Posterior vena cava (tissue), 2 donors: ENCODE results near the gene SERPINE2. TPM values are rescaled to one million over a fixed set of nuclear protein-coding genes. Genes with fewer than 3 reads are reported as not detected.
"Not testable (repeated sequence)": the region's sequence is repeated elsewhere in the genome, so short reads cannot be mapped to it uniquely, and the experiment has no call there.

Source experiments
- DNase-seq: peaks from one replicate; pipeline ENCODE4 v3.0.0-alpha.2; 2020; ENCODE audit warnings: low spot score
- intact Hi-C, 2 donors: fragments of 100-400 bp; cut with DNase I; formaldehyde crosslinking; loops; one replicate each; pipeline versions ENCODE4 v1.14.1 to v1.14.2; 2022 to 2023
- total RNA-seq, 2 donors: library from RNA; stranded (reverse); fragmentation: NEBNext Ultra II Directional; extraction: Animal tissue kit (Norgen Biotek cat#: 25700); gene quantifications; one replicate each; pipeline ENCODE4 v1.2.1, GENCODE V29; 2021
- donor health status: DM: yes; HTN: yes; CAD: no.
- donor health status: DM: yes; HTN: yes; CAD: no.

The SERPINE2 gene
- total RNA-seq, 2 donors from 2014 or later = 385 to 718 TPM

DNA sequence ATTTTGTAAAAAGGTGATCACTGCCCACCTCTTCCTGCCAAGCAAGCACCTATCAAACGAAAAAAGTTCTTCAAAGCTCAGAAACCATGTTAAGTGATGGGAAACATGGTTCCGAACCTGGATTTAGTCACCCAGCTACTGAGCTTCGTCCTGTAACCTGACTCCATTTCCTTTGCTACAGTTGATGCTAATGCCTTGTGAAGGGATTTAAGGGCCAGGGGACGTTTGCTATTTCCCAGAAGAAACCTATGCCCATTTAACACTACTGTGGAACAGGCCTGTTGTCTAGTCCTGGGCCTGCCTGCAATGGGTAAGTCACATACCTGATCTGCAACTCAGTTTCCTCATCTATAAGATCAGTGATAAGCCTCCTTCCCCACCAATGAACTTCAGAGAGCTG lies 14.8 kb downstream of the SERPINE2 start:
- DNase-seq = no peak
- intact Hi-C loops = no loop called here

GRCh38 chr2:224023188-224023587 lies 15.9 kb downstream of the SERPINE2 start:
- no peak for DNase-seq
- intact Hi-C loops = no loop called here

DNA sequence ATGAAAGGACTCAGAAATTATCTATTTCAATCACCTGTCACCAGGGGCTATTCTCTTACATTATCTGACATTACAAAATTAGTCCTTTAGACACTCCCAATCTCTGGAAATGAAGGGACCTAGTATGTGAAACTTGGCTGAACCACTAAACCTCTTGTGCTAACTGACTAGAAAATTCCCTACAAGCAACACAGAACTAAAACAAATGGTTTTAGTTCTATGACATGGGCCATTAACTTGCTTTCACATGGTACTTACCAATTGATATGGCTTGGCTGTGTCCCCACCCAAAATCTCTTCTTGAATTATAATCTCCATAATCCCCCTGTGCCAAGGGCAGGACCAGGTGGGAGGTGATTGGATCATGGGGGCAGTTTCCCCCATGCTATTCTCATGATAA lies 16.6 kb downstream of the SERPINE2 start:
- intact Hi-C loops = no loop called here

DNA sequence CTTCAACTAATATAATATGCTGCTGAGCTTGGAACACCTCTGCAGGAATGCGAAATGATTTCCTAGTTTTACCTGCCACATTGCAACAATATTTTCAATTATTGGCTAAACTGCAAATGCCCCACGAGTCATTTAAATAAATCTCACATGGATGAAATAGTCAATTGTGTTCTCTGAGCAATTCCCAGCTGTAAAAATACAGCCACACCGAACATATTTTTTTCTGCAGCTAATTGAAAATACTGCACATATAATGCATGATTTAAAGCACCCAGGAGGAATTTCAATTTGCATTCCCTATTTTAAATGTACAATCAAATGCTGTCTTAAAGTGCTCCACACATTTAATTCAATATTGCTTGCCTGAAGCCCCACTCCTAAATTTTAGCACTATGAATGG lies 18.6 kb downstream of the SERPINE2 start:
- DNase-seq = no peak
- intact Hi-C loops = no loop called here

More for the DNA sequence above, 16.6 kb downstream of the SERPINE2 start:
- no peak for DNase-seq

- DNase-seq = no peak
- intact Hi-C loops = no loop called here
Measured at GRCh38 chr2:224017957-224018356, 21.1 kb downstream of the SERPINE2 start.

DNA sequence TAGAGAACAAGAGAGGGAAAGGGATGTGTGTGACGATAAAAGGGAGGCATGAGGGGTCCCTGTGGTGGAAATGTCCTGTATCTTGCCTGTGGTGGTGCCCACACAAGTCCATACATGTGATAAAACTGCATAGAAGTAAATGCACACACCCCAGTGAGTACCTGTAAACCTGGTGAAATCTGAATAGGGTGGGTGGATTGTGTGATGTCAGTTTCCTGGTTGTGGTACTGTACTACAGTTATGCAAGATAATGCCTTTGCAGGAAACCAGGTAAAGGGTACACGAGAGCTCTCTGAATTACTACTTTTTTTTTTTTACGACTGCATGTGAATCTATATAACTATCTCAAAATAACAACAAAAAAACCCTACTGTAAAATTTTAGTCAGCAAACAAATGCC lies 22.1 kb downstream of the SERPINE2 start:
- intact Hi-C loops = no loop called here
- DNase-seq = no peak

GRCh38 chr2:224014336-224014735 lies 24.8 kb downstream of the SERPINE2 start:
- no peak for DNase-seq
- intact Hi-C loops = no loop called here

- intact Hi-C loops = no loop called here
- DNase-seq = no peak
Measured at GRCh38 chr2:224011837-224012236, 27.2 kb downstream of the SERPINE2 start.

DNA sequence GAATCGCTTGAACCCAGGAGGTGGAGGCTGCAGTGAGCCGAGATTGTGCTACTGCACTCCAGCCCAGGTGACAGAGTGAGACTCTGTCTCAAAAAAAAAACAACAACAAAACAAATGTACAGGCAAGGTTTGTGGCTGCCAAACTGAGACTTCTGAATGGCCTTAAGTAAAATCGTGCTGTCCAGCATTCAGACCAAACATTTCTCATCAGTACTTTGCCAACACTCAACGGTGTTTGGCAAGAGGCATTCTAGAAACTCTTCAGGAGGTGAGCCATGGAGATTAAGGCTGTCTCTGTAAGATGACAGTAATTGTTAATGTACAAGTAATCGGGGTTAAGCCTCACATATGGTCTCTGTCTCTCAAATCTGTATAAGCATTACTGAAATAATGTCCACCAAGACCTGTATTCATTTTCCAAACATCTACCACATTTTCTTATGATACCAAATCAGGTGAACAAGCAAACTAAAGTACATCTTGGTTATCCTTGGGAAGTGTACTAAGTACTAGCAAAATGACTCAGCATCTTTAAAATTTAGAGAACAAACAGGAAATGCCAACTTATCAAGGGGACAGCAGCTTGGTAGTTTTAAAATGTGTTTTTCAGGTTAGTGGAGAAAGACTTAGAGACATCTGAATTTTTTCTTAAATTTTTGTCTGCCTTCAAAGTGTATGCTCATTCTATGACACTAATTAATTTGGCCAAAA lies 29.3 kb downstream of the SERPINE2 start:
- DNase-seq = no peak
- intact Hi-C loops = no loop called here

DNA sequence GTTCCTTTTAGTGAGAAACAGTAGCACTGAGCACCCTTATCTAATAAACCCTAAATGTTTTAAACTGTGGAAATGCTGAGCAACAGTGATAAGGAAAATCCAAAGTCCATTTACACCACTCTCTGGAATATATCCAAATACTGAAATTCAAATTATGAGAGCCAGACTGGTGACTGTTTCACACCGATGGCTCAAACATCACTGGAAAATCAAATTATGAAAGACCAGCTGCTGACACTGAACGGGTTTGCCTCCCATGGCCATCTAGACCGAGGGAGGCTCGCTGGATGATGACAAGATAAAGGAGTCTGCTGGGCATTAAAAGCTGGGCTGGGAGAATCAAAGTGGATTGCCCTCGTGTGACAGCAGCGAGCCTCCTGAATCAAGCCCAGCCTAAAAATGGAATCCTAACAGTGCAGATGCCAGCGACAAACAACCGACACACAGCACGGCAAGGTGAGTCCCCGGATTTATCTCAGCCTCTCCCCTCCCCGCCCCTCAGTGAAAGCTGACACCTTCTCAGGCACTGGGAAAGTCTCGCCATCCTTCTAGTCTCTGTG lies 30.3 kb downstream of the SERPINE2 start:
- intact Hi-C loops = no loop called here
- DNase-seq = no peak

DNA sequence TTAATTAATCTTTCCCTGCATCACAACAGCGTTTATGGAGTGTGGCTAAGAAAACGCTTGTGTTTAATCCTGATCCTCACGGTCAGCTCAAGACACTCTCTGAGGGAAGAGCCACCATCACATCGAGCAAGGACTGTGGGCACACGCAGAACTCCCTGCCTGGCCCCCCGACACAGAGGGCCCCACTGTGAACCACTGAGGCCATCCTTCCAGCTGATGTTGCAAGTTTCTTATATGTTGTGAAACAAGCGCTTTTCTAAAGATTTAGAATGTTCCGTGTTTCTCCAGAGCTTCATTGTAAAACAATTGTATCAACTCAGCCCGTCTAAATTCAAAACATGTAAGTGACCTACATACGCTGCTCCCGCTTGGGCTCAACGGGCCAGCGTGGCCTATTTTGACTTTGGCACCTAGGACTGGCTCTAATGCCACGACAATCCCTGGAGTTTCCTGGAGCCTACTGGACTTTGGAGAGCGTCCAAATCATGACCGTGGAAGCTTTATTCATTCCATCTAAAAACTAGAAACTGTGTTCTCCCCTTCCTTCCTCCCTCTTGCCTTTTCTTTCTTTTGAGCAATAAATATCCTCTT lies 34.9 kb downstream of the SERPINE2 start:
- DNase-seq = no peak

DNA sequence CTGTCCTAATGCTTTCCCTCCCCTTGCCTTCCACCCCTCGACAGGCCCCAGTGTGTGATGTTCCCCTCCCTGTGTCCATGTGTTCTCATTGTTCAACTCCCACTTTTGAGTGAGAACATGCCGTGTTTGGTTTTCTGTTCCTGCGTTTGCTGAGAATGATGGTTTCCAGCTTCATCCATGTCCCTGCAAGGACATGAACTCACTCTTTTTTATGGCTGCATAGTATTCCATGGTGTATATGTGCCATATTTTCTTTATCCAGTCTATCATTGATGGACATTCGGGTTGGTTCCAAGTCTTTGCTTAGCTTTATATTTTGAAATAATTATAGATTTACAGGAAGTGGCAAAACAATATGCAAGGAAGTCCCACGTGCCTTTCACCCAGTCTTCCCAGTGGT lies 38.4 kb downstream of the SERPINE2 start:
- intact Hi-C loops, DNase-seq: not testable (repeated sequence)

More for the DNA sequence above, 34.9 kb downstream of the SERPINE2 start:
- intact Hi-C loops = no loop called here

DNA sequence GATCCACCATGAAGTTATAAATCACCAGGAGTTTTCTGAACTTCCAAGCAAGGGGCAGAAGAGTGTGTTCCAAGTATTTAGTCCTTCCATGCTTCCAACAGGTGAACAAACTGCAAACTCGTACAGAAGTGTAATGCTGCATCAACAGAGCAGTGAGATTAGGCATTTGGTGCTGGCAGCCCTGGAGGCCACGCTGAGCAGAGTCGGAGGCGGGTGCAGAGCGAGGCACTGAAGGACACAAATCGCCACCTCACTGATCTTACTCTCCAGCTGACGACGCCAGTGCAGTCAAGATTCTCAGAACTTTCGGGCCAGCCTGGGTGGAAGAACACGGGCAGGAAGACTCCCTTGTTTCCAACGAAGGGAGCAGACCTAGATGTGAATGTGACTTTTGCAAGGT lies 39.2 kb downstream of the SERPINE2 start:
- DNase-seq = no peak
- intact Hi-C loops = loop anchor here in 1 of 2 donors (5.0 kb wide), 1 partner anchor 282 kb away; no protein-coding TSS in a partner anchor

DNA sequence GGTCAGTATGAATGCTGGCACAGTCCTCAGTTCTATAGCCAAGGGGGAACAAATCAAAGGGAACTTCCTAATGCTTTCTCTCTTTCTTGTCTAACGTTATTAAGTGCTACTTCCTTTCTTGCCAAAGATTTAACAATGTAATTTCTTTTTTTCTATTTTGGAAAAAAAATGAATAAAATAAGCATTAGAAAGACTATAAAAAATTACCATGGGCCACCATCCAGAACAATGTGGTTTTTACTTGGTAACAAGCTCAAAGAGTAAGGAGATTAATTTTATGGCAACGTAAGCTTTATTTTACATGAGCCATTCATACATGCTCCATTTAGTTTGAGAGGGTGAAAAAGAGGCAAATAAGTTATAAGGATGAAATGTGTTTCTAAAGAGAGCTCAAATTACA lies 40.1 kb downstream of the SERPINE2 start:
- intact Hi-C loops = loop anchor here in 1 of 2 donors (5.0 kb wide), 1 partner anchor 283 kb away; no protein-coding TSS in a partner anchor
- no peak for DNase-seq

DNA sequence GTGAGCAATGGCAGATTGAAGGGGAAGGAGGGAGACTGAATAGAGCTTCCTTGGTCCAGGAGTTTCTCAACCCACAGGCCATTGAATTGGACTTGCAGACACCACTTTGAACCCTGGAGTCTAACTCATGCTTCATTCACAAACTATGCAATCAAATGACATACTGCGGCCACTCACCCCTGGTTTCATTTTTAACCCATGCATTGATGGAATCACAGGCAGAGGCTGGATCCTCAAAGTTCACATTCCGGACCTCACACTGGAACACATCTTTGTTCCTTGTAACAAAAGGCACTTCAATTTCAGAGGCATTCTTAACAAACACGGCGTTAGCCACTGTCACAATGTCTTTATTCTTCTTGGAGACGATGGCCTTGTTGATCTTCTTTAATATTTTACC lies 41.1 kb downstream of the SERPINE2 start:
- intact Hi-C loops = loop anchor here in 1 of 2 donors (5.0 kb wide), 1 partner anchor 284 kb away; no protein-coding TSS in a partner anchor
- no peak for DNase-seq

DNA sequence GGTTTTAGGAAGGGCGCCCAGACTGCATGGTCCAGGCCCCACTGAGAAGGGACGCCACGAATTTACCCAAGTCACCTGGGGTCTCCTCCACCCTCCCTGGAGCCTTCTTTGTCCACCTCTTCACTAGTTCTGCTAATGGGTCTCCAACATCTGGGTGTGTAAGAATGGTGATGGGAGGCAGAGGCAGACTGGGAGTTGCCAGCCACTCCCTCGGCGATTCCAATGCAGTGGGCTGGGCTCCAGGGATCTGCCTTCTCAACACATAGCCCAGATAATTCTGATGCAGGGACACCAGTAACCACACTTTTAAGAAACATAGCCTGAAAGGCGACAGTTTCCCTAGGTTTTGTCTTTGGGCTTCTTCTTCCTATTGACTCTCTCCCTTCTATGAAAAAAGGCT lies 42.7 kb downstream of the SERPINE2 start:
- no peak for DNase-seq
- intact Hi-C loops = loop anchor here in 1 of 2 donors (5.0 kb wide), 1 partner anchor 286 kb away; no protein-coding TSS in a partner anchor

DNA sequence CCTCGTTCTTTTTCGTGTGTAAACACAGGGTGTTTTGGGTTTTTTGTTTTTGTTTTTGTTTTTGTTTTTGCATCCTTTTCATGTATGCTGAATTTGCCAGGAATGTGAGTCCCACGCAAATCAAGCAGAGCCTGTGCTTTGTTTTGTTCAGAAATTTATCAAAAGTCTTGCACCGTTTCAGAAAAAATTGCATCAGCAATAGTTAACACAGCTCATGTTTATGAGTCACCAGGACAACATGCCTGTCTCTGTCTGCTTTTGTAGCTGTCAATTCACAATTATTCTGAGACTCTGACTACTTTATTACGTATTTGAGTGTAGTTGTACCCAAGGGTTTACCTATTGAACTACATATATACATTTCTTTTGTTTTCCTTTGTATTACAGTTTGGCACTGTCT lies 43.5 kb downstream of the SERPINE2 start:
- intact Hi-C loops = loop anchor here (2.0 to 5.0 kb wide), 2 partner anchors 287 kb away; no protein-coding TSS in a partner anchor
- no peak for DNase-seq

DNA sequence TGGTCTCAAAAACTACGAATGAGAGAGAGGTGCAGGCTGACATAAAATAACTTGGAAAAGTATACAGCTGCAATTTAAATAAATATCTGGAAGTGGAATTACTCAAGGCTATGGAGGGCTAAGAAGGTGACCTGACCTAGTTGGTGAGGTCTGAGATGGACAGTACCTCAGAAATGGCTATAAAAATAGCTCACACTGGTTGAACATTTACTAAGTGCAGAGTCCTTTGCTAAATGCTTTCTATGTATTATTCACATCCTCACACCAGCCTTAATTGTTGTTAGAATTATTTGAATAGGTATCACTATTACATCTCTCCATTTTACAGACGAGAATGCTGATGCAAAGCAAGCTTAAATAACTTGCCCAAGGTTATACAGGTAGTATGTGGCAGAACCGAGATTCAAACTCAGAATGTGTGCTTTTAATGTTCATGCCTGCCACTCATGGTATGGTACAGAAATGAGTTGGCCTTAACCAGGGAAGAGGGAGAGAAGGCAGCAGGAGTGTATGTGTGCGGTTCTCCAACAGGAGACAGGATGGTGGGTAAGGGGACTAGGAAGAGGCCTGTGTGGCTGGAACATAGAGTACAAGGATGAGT lies 44.4 kb downstream of the SERPINE2 start:
- DNase-seq = no peak
- intact Hi-C loops = loop anchor here (2.0 to 5.0 kb wide), 2 partner anchors 288 kb away; no protein-coding TSS in a partner anchor

DNA sequence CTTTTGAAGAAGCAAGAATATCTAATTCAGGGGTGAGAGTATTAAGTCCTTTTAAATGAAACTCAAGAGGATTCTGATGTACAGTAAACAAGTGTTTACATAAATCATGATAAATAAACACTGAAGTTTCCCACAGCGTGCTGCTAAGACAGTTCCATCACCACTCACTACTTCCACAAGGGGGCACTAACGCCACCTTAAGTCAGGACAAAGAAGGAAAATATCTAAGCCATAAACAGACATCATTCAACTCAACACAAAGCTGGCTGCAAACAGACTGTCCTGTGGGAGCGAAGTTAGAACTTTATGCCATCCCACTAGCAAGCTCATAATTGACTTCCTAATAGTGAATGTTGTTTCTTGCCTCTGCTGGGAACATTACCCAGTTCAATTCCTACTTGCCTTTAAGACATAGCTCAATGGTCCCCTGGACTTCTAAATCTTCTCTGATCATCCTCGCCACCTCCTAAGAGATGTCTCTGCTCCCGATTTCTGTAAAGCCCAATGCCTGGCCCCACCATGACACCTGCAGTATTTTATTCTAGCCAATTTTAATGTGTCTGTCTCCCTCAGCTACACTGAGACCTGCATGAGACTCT lies 45.4 kb downstream of the SERPINE2 start:
- intact Hi-C loops = loop anchor here in 1 of 2 donors (2.0 kb wide), 1 partner anchor 289 kb away; no protein-coding TSS in a partner anchor
- no peak for DNase-seq

DNA sequence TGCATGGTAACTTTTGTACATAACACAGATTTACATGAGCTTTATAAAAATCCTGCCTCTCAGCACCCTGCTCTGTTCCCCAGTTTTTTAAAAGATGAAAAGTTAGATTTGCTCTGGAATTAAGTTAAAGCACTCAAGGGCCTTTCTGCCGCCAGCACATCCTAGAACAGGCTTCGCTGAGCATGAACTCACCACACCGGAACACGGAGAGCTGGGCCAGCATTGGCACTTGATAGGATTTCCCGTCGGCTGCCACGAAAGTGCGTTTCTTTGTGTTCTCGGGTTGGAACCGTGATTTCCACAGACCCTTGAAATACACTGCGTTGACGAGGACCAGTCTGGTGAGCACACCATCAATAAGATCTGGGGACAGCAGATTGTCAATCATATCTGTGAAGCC lies 47.5 kb downstream of the SERPINE2 start:
- intact Hi-C loops = no loop called here
- DNase-seq = no peak
